Heart left ventricle (tissue), 16 donors: ENCODE measurements around the gene KCTD17. TPM values are rescaled to one million over a fixed set of nuclear protein-coding genes. Genes with fewer than 3 reads are reported as not detected.

Experiments used
- ATAC-seq, 4 donors: fragments of 200-7000 bp; cut with Tn5 transposase; one replicate each; pipeline ENCODE4 v1.9.1; 2020 to 2022; ENCODE audit warnings: moderate library complexity in 4 of 4, mild to moderate bottlenecking in 3 of 4, moderate number of reproducible peaks in 1 of 4
- DNase-seq, 5 donors: peaks; one replicate each; pipeline ENCODE4 v3.0.0-alpha.2; 2020
- H3K27ac ChIP-seq, 12 donors: fragments of 200-600 bp; sonication (generic) in 4 of 12; one replicate each; pipeline versions ENCODE4 v1.5.0 to v1.8.0; 2016 to 2022; ENCODE audit warnings: mild to moderate bottlenecking in 2 of 12
- H3K27me3 ChIP-seq, 9 donors: fragments of 200-600 bp; sonication (generic) in 2 of 9; one replicate each; pipeline versions ENCODE4 v1.5.1 to v1.8.0; 2016 to 2022; ENCODE audit warnings: mild to moderate bottlenecking in 3 of 9
- H3K36me3 ChIP-seq, 9 donors: fragments of 200-600 bp; sonication (generic) in 2 of 9; one replicate each; pipeline versions ENCODE4 v1.5.0 to v1.8.0; 2018 to 2022; ENCODE audit warnings: mild to moderate bottlenecking in 2 of 9
- H3K4me1 ChIP-seq, 12 donors: fragments of 200-600 bp; sonication (generic) in 4 of 12; one replicate each; pipeline versions ENCODE4 v1.5.0 to v1.8.0; 2016 to 2022; ENCODE audit warnings: mild to moderate bottlenecking in 3 of 12
- H3K4me3 ChIP-seq, 12 donors: fragments of 200-600 bp; sonication (generic) in 4 of 12; one replicate each; pipeline versions ENCODE4 v1.5.0 to v1.8.0; 2017 to 2022; ENCODE audit warnings: mild to moderate bottlenecking in 9 of 12, moderate library complexity in 4 of 12
- H3K9me3 ChIP-seq, 12 donors: fragments of 200-600 bp; sonication (generic) in 4 of 12; one replicate each; pipeline versions ENCODE4 v1.5.0 to v1.8.0; 2016 to 2022; ENCODE audit warnings: mild to moderate bottlenecking in 1 of 12
- CTCF ChIP-seq, 12 donors: fragments of 200-600 bp; sonication (generic) in 4 of 12; IDR thresholded peaks; one replicate each; pipeline versions ENCODE4 v1.5.0 to v1.8.0; 2018 to 2022; ENCODE audit warnings: antibody characterized with exemption in 12 of 12, mild to moderate bottlenecking in 5 of 12
- POLR2A ChIP-seq, 2 donors: fragments of 450-650 bp; IDR thresholded peaks; one replicate each; pipeline ENCODE4 v1.6.1; 2017; ENCODE audit warnings: antibody characterized with exemption in 2 of 2, mild to moderate bottlenecking in 2 of 2, moderate library complexity in 2 of 2
- WGBS, 4 donors: extraction: QIAGEN DNeasy Blood & Tissue Kit in 2 of 4; methylation state at CpG; one replicate each; pipeline versions ENCODE4 v1.1.5 to v1.1.7; 2013 to 2018; 5-methylcytosine and 5-hydroxymethylcytosine counted together
- intact Hi-C, 10 donors: fragments of 100-400 bp; cut with DNase I; formaldehyde crosslinking; loops; one replicate each; pipeline versions ENCODE4 v1.11.1 to v1.14.2; 2022
- polyA plus RNA-seq, 2 donors: library from polyadenylated mRNA; stranded (reverse); fragments of 200-250 nt; gene quantifications; one replicate each; pipeline ENCODE4 v1.2.3, GENCODE V29; 2013
- total RNA-seq, 9 donors: library from RNA; depleted of rRNA in 2 of 9; stranded (reverse); fragments of >200 nt in 2 of 9; fragmentation: NEBNext Ultra II Directional in 3 of 9; extraction: Animal tissue kit (Norgen Biotek cat#: 25700) in 3 of 9; gene quantifications; one replicate each; pipeline versions ENCODE4 v1.1.0 to v1.2.4, GENCODE V29; 2016 to 2023
- donor health status: ischemic (EF 13 %, LVEDD 7.1; RV severe dilation, severe dysfunction).
- donor health status: healthy with polysubstance abuse.
- donor health status: DM: no; HTN: yes; CAD: no.
- donor health status: DM: no; HTN: no; CAD: no.
- donor health status: ischemic (EF 25% LVEDD 6.9; RV normal size, moderate dysfunction).
- donor health status: ischemic (EF 25% LVEDD 5.7; RV mildly dilated, moderate dysfunction).
- donor health status: healthy.
- donor health status: DM: yes; HTN: yes; CAD: no.
- donor health status: ischemic (EF 35%, LVEDD 5.7; RV mildly dilated, moderate dysfunction).
- donor health status: nonischemic (EF 11% LVEDD 7.7; RV severe dilation, severe dysfunction).
- donor health status: DM: yes; HTN: yes; CAD: no.
- donor health status: PGD.
- donor health status: ischemic (EF 29% LVEDD 5.4; RV normal size, mild dysfunction).
- donor health status: nonischemic (EF 23%, LVEDD 6.1; RV moderate dilation, normal function).

The KCTD17 gene
- total and polyA plus RNA-seq, 11 donors = 10.8 to 62.0 (median 17.3) TPM

- Histone ChIP-seq H3K4me1 (peaks cover 9 to 80% (median 49%) of the 10 kb centered on the region in 12 donors), H3K27ac (peak within 1 kb of the TSS; percentile 87 to 98 (median 96)), H3K9me3 (no peaks in the 10 kb centered on the region), H3K4me3 (peak within 1 kb of the TSS; percentile 66 to 99 (median 90)), H3K36me3 (peaks cover 0 to 14% (median 4%) of the 10 kb centered on the region in 9 donors), H3K27me3 (no peaks in the 10 kb centered on the region)
- intact Hi-C loops = loop anchor here in 2 of 10 donors (2.0 to 10.0 kb wide), 2 partner anchors 41 to 55 kb away; no protein-coding TSS in a partner anchor
- ATAC-seq (peak; percentile 72 to 90 (median 88)), DNase-seq (peak; percentile 86 to 91 (median 90))
- TF ChIP-seq POLR2A (IDR thresholded peaks at IDR 0.05) (peak; percentile 27 to 85), CTCF (IDR thresholded peaks at IDR 0.05) (peak in 6 of 12 donors; percentile 9 to 41 (median 18))
- 0 to 1% (median 0%) methylated on average over 8 to 107 of the region's 107 CpGs for WGBS, 4 donors
Measured at GRCh38 chr22:37019309-37020191, 32.0 kb upstream of the KCTD17 start, which contains the start of the genes MPST and TST. MPST (plus strand) TSS chr22:37019742; CDS start chr22:37019837, 95 bp downstream. TST (minus strand) TSS chr22:37019447; CDS start chr22:37018732, 715 bp downstream.

- 0 to 4% (median 1%) methylated on average over 5 of the region's 5 CpGs for WGBS, 4 donors
- no peaks in the 10 kb centered on the region for H3K9me3 ChIP-seq
- peaks cover 0 to 20% (median 9%) of the 10 kb centered on the region in 9 donors for H3K36me3 ChIP-seq
- peaks cover 9 to 80% (median 46%) of the 10 kb centered on the region in 12 donors for H3K4me1 ChIP-seq
- H3K27ac ChIP-seq = peak overlapping the region; percentile 87 to 98 (median 96)
- intact Hi-C loops = loop anchor here in 1 of 10 donors (10.0 kb wide), 1 partner anchor 55 kb away; no protein-coding TSS in a partner anchor
- H3K27me3 ChIP-seq = no peaks in the 10 kb centered on the region
- peak overlapping the region; percentile 48 to 99 (median 90) for H3K4me3 ChIP-seq
- DNase-seq = peak in 1 of 5 donors; percentile 43
- ATAC-seq = peak in 3 of 4 donors; percentile 20 to 26 (median 22)
- TF ChIP-seq POLR2A (IDR thresholded peaks at IDR 0.05) (no peak), CTCF (IDR thresholded peaks at IDR 0.05) (no peak)
Measured at GRCh38 chr22:37020192-37020479, 31.4 kb upstream of the KCTD17 start.

- TF ChIP-seq CTCF (IDR thresholded peaks at IDR 0.05) = no peak
- Histone ChIP-seq H3K9me3 (no peaks in the 10 kb centered on the region), H3K36me3 (peaks cover 0 to 28% (median 16%) of the 10 kb centered on the region in 9 donors), H3K4me3 (peak overlapping the region in 3 of 12 donors; percentile 94 to 99 (median 98)), H3K4me1 (peaks cover 9 to 85% (median 44%) of the 10 kb centered on the region in 12 donors), H3K27ac (no peak overlapping the region), H3K27me3 (no peaks in the 10 kb centered on the region)
- ATAC-seq (no peak), DNase-seq (no peak)
- intact Hi-C loops = loop anchor here in 1 of 10 donors (10.0 kb wide), 1 partner anchor 56 kb away; no protein-coding TSS in a partner anchor
- whole genome bisulfite sequencing, 4 donors = 94 to 100% (median 97%) methylated on average over 5 of the region's 5 CpGs
Measured at GRCh38 chr22:37021041-37021440, 30.5 kb upstream of the KCTD17 start.
